ENCODE results near the gene FAM180B.

FAM180B gene

DNA sequence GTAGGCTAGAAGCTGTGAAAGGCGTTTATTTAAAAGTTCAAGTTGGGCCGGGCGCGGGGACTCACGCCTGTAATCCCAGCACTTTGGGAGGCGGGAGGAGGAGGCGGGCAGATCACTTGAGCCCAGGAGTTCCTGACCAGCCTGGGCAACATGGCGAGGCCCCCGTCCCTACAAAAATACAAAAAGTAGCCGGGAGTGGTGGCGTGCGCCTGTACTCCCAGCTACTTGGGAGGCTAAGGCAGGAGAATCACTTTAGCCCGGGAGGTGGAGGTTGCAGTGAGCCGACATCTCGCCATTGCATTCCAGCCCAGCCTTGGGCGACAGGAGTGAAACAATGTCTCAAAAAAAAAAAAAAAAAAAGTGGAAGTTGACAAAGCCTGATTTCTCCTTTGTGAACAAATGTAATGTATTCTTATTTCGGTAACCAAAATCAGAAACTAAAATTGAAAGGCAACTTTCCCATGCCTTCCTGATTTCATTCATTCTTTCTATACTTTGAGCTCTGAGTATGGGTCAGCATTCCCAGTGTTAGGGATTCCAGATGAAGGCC, 20.3 kb upstream of the FAM180B start (continued):
- TF ChIP-seq ZNF362 (tag by site-specific recombination; IDR thresholded peaks at IDR 0.05) = peak; percentile 64; the same call in 1 of the 2 replicates
- no peak for TF ChIP-seq ZNF394 (tag by site-specific recombination; IDR thresholded peaks at IDR 0.05; ENCODE audit: borderline replicate concordance)
- 0 out of 2 replicates have a peak, but pooled peaks have one; percentile 24 for TF ChIP-seq ZBTB8A (tag by site-specific recombination; IDR thresholded peaks at IDR 0.05)
- no peak for TF ChIP-seq BCL11A (tag by site-specific recombination; IDR thresholded peaks at IDR 0.05; ENCODE audit: low read depth)
- TF ChIP-seq ZBTB1 (tag by site-specific recombination; IDR thresholded peaks at IDR 0.05) = no peak

DNA sequence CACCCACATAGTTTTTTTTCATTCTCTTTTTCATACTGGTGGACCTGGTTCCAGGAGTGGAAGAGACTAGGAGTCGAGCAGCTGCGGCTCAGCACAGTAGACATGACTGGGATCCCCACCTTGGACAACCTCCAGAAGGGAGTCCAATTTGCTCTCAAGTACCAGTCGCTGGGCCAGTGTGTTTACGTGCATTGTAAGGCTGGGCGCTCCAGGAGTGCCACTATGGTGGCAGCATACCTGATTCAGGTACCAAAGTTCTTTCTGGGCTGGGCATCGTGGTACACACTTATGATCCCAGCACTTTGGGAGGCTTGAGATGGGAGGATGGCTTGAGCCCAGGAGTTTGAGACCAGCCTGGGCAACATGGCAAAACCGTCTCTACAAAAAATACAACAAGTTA, 16.8 kb upstream of the FAM180B start:
- no peaks in the 10 kb centered on the region for H3K9me3 ChIP-seq (ENCODE audit: control insufficient read depth, insufficient read depth, low read depth, low read length)
- peaks cover 10 to 63% of the 10 kb centered on the region in 2 experiments for H3K36me3 ChIP-seq (ENCODE audit: control insufficient read depth in 2 of 2, insufficient read depth in 1 of 2, low read length in 2 of 2)
- ChIA-PET CTCF (interaction anchor here (0.7 kb wide), 1 partner anchor 142 kb away, joined by 4 read pairs; no protein-coding TSS in a partner anchor), POLR2A (interaction anchor here (0.7 to 1.3 kb wide), 3 partner anchors 9 to 19 kb away, joined by 4 to 7 read pairs (median 6); partner anchors contain the start of genes KBTBD4 and NDUFS3)
- H3K27ac ChIP-seq (ENCODE audit: extremely low read depth, low read depth, low read length) = no peak overlapping the region
- TF ChIP-seq ZNF2 (tag by site-specific recombination; IDR thresholded peaks at IDR 0.05) (no peak), ZNF311 (tag by site-specific recombination; IDR thresholded peaks at IDR 0.05; ENCODE audit: borderline replicate concordance) (no peak), ZBTB8A (tag by site-specific recombination; IDR thresholded peaks at IDR 0.05) (no peak)
- peaks cover 14% of the 10 kb centered on the region for H3K4me1 ChIP-seq (ENCODE audit: control insufficient read depth, insufficient read depth, low read length)
- no peak overlapping the region for H3K4me3 ChIP-seq (ENCODE audit: low read depth, low read length)

DNA sequence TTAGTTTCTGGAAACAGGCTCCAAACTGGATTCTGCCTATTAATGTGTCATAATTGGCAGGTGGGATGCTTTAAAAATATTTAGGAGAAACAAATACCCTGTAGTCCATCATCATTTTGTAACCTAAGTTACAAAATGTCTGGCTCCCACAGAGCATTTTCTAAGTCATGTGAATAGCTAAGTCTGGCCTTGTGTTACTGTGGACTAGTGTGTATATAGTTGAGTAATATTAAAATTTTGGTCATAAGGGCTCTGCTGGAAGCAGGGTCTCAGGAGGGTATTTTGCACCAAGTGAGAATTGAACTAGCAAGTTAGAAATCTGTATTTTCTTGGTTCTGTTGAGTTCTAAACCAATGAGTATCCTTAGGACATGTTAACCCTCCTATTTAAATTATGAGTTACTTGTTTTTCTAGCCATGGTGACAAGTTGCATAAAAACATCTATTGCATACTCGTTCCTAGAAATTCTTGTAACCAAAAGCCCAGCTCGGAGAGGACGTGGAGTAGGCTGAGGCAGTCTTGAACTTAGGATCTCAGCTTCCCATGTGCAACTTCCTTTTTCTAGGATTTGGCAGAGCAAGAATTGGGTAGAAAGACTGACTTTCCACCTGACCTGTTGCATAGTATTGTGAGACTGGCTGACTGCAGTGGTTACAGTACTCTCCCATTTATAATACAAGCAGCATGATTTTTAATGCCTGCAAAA, 15.7 kb upstream of the FAM180B start:
- ChIA-PET CTCF (no interaction called here), POLR2A (interaction anchor here (0.7 to 1.3 kb wide), 3 partner anchors 8 to 20 kb away, joined by 4 to 7 read pairs (median 6); partner anchors contain the start of genes KBTBD4 and NDUFS3)
- H3K9me3 ChIP-seq (ENCODE audit: control insufficient read depth, insufficient read depth, low read depth, low read length) = no peaks in the 10 kb centered on the region
- H3K4me3 ChIP-seq (ENCODE audit: low read depth, low read length) = no peak overlapping the region
- H3K4me1 ChIP-seq (ENCODE audit: control insufficient read depth, insufficient read depth, low read length) = peaks cover 14% of the 10 kb centered on the region
- TF ChIP-seq SCRT1 (tag by site-specific recombination; IDR thresholded peaks at IDR 0.05; ENCODE audit: borderline replicate concordance) = 0 out of 2 replicates have a peak, but pooled peaks have one; percentile 37
- TF ChIP-seq, protein P1, sequence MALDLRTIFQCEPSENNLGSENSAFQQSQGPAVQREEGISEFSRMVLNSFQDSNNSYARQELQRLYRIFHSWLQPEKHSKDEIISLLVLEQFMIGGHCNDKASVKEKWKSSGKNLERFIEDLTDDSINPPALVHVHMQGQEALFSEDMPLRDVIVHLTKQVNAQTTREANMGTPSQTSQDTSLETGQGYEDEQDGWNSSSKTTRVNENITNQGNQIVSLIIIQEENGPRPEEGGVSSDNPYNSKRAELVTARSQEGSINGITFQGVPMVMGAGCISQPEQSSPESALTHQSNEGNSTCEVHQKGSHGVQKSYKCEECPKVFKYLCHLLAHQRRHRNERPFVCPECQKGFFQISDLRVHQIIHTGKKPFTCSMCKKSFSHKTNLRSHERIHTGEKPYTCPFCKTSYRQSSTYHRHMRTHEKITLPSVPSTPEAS (tag by site-specific recombination; IDR thresholded peaks at IDR 0.05) = no peak
- TF ChIP-seq ATF2 (tag by site-specific recombination; IDR thresholded peaks at IDR 0.05; ENCODE audit: low read depth) = no peak
- TF ChIP-seq SCRT2 (tag by site-specific recombination; IDR thresholded peaks at IDR 0.05) = peak; percentile 87
- no peak for TF ChIP-seq ZNF211 (tag by site-specific recombination; IDR thresholded peaks at IDR 0.05; ENCODE audit: low read depth)
- H3K27ac ChIP-seq (ENCODE audit: extremely low read depth, low read depth, low read length) = no peak overlapping the region
- peaks cover 10 to 71% of the 10 kb centered on the region in 2 experiments for H3K36me3 ChIP-seq (ENCODE audit: control insufficient read depth in 2 of 2, insufficient read depth in 1 of 2, low read length in 2 of 2)

GRCh38 chr11:47571357-47571729, 15.1 kb upstream of the FAM180B start:
- H3K4me1 ChIP-seq (ENCODE audit: control insufficient read depth, insufficient read depth, low read length) = peaks cover 14% of the 10 kb centered on the region
- H3K27ac ChIP-seq (ENCODE audit: extremely low read depth, low read depth, low read length) = no peak overlapping the region
- CTCF ChIA-PET = no interaction called here
- POLR2A ChIA-PET = no interaction called here
- H3K4me3 ChIP-seq (ENCODE audit: low read depth, low read length) = no peak overlapping the region
- TF ChIP-seq ZNF792 (tag by site-specific recombination; IDR thresholded peaks at IDR 0.05) = no peak
- TF ChIP-seq SCRT2 (tag by site-specific recombination; IDR thresholded peaks at IDR 0.05) = 0 out of 2 replicates have a peak, but pooled peaks have one; percentile 6
- peaks cover 10 to 75% of the 10 kb centered on the region in 2 experiments for H3K36me3 ChIP-seq (ENCODE audit: control insufficient read depth in 2 of 2, insufficient read depth in 1 of 2, low read length in 2 of 2)
- no peaks in the 10 kb centered on the region for H3K9me3 ChIP-seq (ENCODE audit: control insufficient read depth, insufficient read depth, low read depth, low read length)

Measured in HEK293 (cell line).